Non-pigmented ciliary epithelial cell (primary cell): Measurements from ENCODE around the gene MAST3.
"Not testable (repeated sequence)": the region's sequence is repeated elsewhere in the genome, so short reads cannot be mapped to it uniquely, and the experiment has no call there.

Experiments used
- DNase-seq: peaks from one replicate; pipeline ENCODE4 v3.0.0-alpha.2; 2010; ENCODE audit warnings: low read depth

MAST3 gene

GRCh38 chr19:18140473-18140872, 42.9 kb downstream of the MAST3 start:
- no peak for DNase-seq

GRCh38 chr19:18141031-18141430, 43.5 kb downstream of the MAST3 start:
- DNase-seq: no peak

- no peak for DNase-seq
Measured at GRCh38 chr19:18143902-18144301, 46.3 kb downstream of the MAST3 start.

- no peak for DNase-seq
Measured at GRCh38 chr19:18144361-18144760, 46.8 kb downstream of the MAST3 start.

GRCh38 chr19:18144906-18145305, 47.3 kb downstream of the MAST3 start:
- DNase-seq: no peak

GRCh38 chr19:18145391-18145999, 47.9 kb downstream of the MAST3 start:
- DNase-seq: no peak

- DNase-seq: no peak
Measured at GRCh38 chr19:18147396-18147795, 49.8 kb downstream of the MAST3 start.

- DNase-seq: no peak
Measured at GRCh38 chr19:18149596-18149975, 52.0 kb downstream of the MAST3 start.

- DNase-seq: no peak
Measured at GRCh38 chr19:18150776-18151624, 53.4 kb downstream of the MAST3 start.

- peak; percentile 89 for DNase-seq
Measured at GRCh38 chr19:18152442-18152816, 54.9 kb downstream of the MAST3 start.

- DNase-seq: peak; percentile 92
Measured at GRCh38 chr19:18152817-18153555, 55.4 kb downstream of the MAST3 start, which contains the start of gene PIK3R2. TSS of gene PIK3R2 (plus strand) at chr19:18153163. CDS start at chr19:18155880, 2,717 bp downstream.

- no peak for DNase-seq
Measured at GRCh38 chr19:18153556-18154134, 56.1 kb downstream of the MAST3 start.

- DNase-seq: no peak
Measured at GRCh38 chr19:18155095-18156087, 57.8 kb downstream of the MAST3 start.

- DNase-seq: no peak
Measured at GRCh38 chr19:18156268-18156667, 58.7 kb downstream of the MAST3 start.

GRCh38 chr19:18156841-18157464, 59.4 kb downstream of the MAST3 start:
- DNase-seq: peak; percentile 41

GRCh38 chr19:18157465-18158063, 60.0 kb downstream of the MAST3 start:
- no peak for DNase-seq

- no peak for DNase-seq
Measured at GRCh38 chr19:18158467-18158866, 60.9 kb downstream of the MAST3 start.

GRCh38 chr19:18159059-18159616, 61.6 kb downstream of the MAST3 start:
- DNase-seq: not testable (repeated sequence)

GRCh38 chr19:18159810-18160209, 62.2 kb downstream of the MAST3 start:
- DNase-seq: no peak

- DNase-seq: no peak
Measured at GRCh38 chr19:18160493-18160970, 63.0 kb downstream of the MAST3 start.
